ENCODE measurements around the gene TMEM100.
"Not testable (repeated sequence)": the region's sequence is repeated elsewhere in the genome, so short reads cannot be mapped to it uniquely, and the experiment has no call there.

The TMEM100 gene

GRCh38 chr17:55688057-55688456 lies 34.6 kb downstream of the TMEM100 start:
- Histone ChIP-seq H3K27ac (ENCODE audit: low read depth, low read length) (no peak overlapping the region), H3K4me1 (ENCODE audit: control insufficient read depth, insufficient read depth, low read length) (peaks cover 2% of the 10 kb centered on the region), H3K27me3 (ENCODE audit: control insufficient read depth, insufficient read depth, low read length) (no peaks in the 10 kb centered on the region), H3K36me3 (ENCODE audit: control insufficient read depth, insufficient read depth, low read length) (no peaks in the 10 kb centered on the region), H3K4me3 (ENCODE audit: low read length) (no peak overlapping the region), H3K9ac (ENCODE audit: low read length) (no peak overlapping the region)

GRCh38 chr17:55687037-55687436 lies 35.6 kb downstream of the TMEM100 start:
- Histone ChIP-seq H3K27ac (ENCODE audit: low read depth, low read length) (no peak overlapping the region), H3K4me1 (ENCODE audit: control insufficient read depth, insufficient read depth, low read length) (no peaks in the 10 kb centered on the region), H3K27me3 (ENCODE audit: control insufficient read depth, insufficient read depth, low read length) (no peaks in the 10 kb centered on the region), H3K36me3 (ENCODE audit: control insufficient read depth, insufficient read depth, low read length) (no peaks in the 10 kb centered on the region), H3K4me3 (ENCODE audit: low read length) (no peak overlapping the region), H3K9ac (ENCODE audit: low read length) (no peak overlapping the region)

DNA sequence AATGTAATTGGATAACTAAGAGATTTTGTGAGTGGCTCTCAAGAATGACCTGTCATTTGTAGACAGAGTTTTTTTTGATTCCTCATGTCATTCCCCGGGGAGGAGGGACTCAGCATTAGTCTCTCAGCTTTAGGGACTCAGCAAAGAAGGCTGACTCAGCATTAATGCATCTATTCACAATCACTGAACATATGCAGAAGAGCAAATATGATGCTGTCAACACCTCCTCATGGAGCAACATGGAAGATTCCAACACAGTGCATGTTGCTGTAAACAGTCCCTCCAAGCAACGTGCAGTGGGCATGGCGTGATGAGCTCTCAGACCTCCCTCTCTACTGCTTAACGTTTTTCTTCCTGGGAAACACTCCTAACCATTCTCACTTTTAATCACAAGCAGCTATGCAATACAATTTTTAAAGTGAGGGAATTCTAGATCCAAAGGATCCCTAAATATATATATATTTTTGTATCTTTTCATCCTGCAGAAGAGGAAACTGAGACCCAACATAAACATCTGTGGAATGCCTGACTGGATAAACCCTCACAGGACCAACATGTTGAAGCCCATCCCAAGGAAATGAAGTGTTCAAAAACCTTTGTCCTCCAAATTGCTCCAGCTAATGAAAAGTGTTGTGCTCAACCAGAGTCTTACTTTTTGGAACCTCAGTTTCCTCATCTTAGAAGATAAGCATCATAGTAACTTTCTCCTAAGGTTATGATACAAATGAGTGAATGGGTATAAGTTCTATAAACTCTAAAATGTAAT lies 38.9 kb downstream of the TMEM100 start:
- no peaks in the 10 kb centered on the region for H3K4me1 ChIP-seq (ENCODE audit: control insufficient read depth, insufficient read depth, low read length)
- H3K27me3 ChIP-seq (ENCODE audit: control insufficient read depth, insufficient read depth, low read length) = no peaks in the 10 kb centered on the region
- H3K27ac ChIP-seq (ENCODE audit: low read depth, low read length) = no peak overlapping the region
- H3K36me3 ChIP-seq (ENCODE audit: control insufficient read depth, insufficient read depth, low read length) = no peaks in the 10 kb centered on the region
- H3K9ac ChIP-seq (ENCODE audit: low read length) = no peak overlapping the region
- no peak overlapping the region for H3K4me3 ChIP-seq (ENCODE audit: low read length)

DNA sequence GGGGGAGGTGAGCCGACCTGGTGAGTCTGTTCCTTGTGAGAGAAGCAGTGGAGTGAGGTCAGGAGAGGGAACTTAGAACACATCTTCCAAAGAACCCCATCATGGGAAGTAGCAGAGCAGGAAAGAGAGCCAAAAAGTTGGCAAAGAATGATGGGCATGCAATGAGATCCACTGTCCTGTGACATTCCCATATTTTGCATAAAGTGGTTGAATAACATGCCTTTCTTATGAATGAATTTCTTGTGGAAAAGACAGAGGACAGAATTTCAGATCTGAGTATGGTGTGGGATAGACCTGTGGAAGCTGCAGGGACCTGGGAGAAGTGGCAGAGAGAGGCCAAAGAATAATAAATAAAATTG lies 41.3 kb downstream of the TMEM100 start:
- H3K36me3 ChIP-seq (ENCODE audit: control insufficient read depth, insufficient read depth, low read length) = no peaks in the 10 kb centered on the region
- no peak overlapping the region for H3K27ac ChIP-seq (ENCODE audit: low read depth, low read length)
- H3K4me1 ChIP-seq (ENCODE audit: control insufficient read depth, insufficient read depth, low read length) = no peaks in the 10 kb centered on the region
- H3K9ac ChIP-seq (ENCODE audit: low read length) = no peak overlapping the region
- H3K27me3 ChIP-seq (ENCODE audit: control insufficient read depth, insufficient read depth, low read length) = no peaks in the 10 kb centered on the region
- H3K4me3 ChIP-seq (ENCODE audit: low read length) = no peak overlapping the region

GRCh38 chr17:55680686-55681341 lies 41.9 kb downstream of the TMEM100 start:
- H3K9ac ChIP-seq (ENCODE audit: low read length) = no peak overlapping the region
- H3K36me3 ChIP-seq (ENCODE audit: control insufficient read depth, insufficient read depth, low read length) = no peaks in the 10 kb centered on the region
- H3K4me1 ChIP-seq (ENCODE audit: control insufficient read depth, insufficient read depth, low read length) = no peaks in the 10 kb centered on the region
- H3K27me3 ChIP-seq (ENCODE audit: control insufficient read depth, insufficient read depth, low read length) = no peaks in the 10 kb centered on the region
- no peak overlapping the region for H3K27ac ChIP-seq (ENCODE audit: low read depth, low read length)
- no peak overlapping the region for H3K4me3 ChIP-seq (ENCODE audit: low read length)

GRCh38 chr17:55677446-55677845 lies 45.2 kb downstream of the TMEM100 start:
- Histone ChIP-seq H3K4me3 (ENCODE audit: low read length) (no peak overlapping the region), H3K36me3 (ENCODE audit: control insufficient read depth, insufficient read depth, low read length) (no peaks in the 10 kb centered on the region), H3K4me1 (ENCODE audit: control insufficient read depth, insufficient read depth, low read length) (no peaks in the 10 kb centered on the region), H3K27me3 (ENCODE audit: control insufficient read depth, insufficient read depth, low read length) (no peaks in the 10 kb centered on the region), H3K27ac (ENCODE audit: low read depth, low read length) (no peak overlapping the region), H3K9ac (ENCODE audit: low read length) (no peak overlapping the region)

- no peak overlapping the region for H3K9ac ChIP-seq (ENCODE audit: low read length)
- H3K27ac ChIP-seq (ENCODE audit: low read depth, low read length) = no peak overlapping the region
- H3K36me3 ChIP-seq (ENCODE audit: control insufficient read depth, insufficient read depth, low read length) = no peaks in the 10 kb centered on the region
- no peak overlapping the region for H3K4me3 ChIP-seq (ENCODE audit: low read length)
- H3K4me1 ChIP-seq (ENCODE audit: control insufficient read depth, insufficient read depth, low read length) = no peaks in the 10 kb centered on the region
- H3K27me3 ChIP-seq (ENCODE audit: control insufficient read depth, insufficient read depth, low read length) = no peaks in the 10 kb centered on the region
These were observed 46.4 kb downstream of the TMEM100 start for GRCh38 chr17:55676274-55676673.

- Histone ChIP-seq H3K36me3 (ENCODE audit: control insufficient read depth, insufficient read depth, low read length) (no peaks in the 10 kb centered on the region), H3K4me3 (ENCODE audit: low read length) (no peak overlapping the region), H3K4me1 (ENCODE audit: control insufficient read depth, insufficient read depth, low read length) (no peaks in the 10 kb centered on the region), H3K27ac (ENCODE audit: low read depth, low read length) (no peak overlapping the region), H3K27me3 (ENCODE audit: control insufficient read depth, insufficient read depth, low read length) (no peaks in the 10 kb centered on the region), H3K9ac (ENCODE audit: low read length) (no peak overlapping the region)
These were observed 48.7 kb downstream of the TMEM100 start for GRCh38 chr17:55673743-55674506.

- Histone ChIP-seq H3K27ac (ENCODE audit: low read depth, low read length) (no peak overlapping the region), H3K4me1 (ENCODE audit: control insufficient read depth, insufficient read depth, low read length) (peaks cover 2% of the 10 kb centered on the region), H3K9ac (ENCODE audit: low read length) (no peak overlapping the region), H3K36me3 (ENCODE audit: control insufficient read depth, insufficient read depth, low read length) (no peaks in the 10 kb centered on the region), H3K27me3 (ENCODE audit: control insufficient read depth, insufficient read depth, low read length) (no peaks in the 10 kb centered on the region), H3K4me3 (ENCODE audit: low read length) (no peak overlapping the region)
These were observed 49.8 kb downstream of the TMEM100 start for GRCh38 chr17:55672585-55673501.

DNA sequence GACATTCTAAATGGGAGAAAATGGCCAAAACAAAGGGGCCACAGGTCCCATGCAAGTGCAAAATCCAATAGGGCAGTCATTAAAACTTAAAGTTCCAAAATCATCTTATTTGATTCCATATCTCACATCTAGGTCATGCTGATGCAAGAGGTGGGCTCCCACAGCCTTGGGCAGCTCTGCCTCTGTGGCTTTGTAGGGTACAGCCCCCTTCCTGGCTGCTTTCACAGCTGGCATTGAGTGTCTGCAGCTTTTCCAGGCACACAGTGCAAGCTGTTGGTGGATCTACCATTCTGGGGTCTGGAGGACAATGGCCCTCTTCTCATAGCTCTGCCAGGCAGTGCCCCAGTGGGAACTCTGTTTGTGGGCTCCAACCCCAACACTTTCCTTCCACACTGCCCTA lies 50.7 kb downstream of the TMEM100 start:
- H3K36me3 ChIP-seq (ENCODE audit: control insufficient read depth, insufficient read depth, low read length); H3K27me3 ChIP-seq (ENCODE audit: control insufficient read depth, insufficient read depth, low read length); H3K27ac ChIP-seq (ENCODE audit: low read depth, low read length); H3K4me1 ChIP-seq (ENCODE audit: control insufficient read depth, insufficient read depth, low read length); H3K9ac ChIP-seq (ENCODE audit: low read length); H3K4me3 ChIP-seq (ENCODE audit: low read length): not testable (repeated sequence)

Data from rectal smooth muscle tissue (tissue), 1 donor.